ENCODE results near the gene LUC7L3.
"Not testable (repeated sequence)": the region's sequence is repeated elsewhere in the genome, so short reads cannot be mapped to it uniquely, and the experiment has no call there.

LUC7L3 gene, protein sequence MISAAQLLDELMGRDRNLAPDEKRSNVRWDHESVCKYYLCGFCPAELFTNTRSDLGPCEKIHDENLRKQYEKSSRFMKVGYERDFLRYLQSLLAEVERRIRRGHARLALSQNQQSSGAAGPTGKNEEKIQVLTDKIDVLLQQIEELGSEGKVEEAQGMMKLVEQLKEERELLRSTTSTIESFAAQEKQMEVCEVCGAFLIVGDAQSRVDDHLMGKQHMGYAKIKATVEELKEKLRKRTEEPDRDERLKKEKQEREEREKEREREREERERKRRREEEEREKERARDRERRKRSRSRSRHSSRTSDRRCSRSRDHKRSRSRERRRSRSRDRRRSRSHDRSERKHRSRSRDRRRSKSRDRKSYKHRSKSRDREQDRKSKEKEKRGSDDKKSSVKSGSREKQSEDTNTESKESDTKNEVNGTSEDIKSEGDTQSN

DNA sequence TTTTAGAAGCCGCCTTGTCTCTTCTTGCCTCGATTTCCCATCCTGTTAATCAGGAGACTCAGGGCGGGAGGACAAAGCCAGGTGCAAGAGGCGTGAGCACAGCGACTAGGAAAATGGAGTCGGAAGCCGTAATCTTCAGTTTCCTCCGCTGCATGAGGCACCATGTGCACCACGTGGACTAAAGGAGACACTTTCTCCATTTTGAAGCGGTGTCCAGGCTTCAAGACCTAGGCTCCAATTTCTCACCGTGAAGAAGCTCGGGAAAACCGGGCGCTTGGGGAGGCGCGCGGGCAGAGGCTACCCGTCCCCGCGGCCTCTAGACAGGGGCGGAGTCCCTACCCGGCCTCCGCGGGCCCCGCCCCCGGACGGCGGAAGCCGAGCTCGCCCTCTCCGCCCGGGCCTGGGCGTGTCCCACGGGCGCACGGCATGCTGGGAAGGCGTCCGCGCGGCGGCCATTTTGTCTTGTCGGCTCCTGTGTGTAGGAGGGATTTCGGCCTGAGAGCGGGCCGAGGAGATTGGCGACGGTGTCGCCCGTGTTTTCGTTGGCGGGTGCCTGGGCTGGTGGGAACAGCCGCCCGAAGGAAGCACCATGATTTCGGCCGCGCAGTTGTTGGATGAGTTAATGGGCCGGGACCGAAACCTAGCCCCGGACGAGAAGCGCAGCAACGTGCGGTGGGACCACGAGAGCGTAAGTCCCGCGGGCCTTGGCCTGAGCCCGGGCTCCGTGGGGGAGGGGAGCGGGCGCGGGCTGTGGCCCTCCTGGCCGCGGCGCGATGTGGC, at the start of gene LUC7L3:
TSS of gene LUC7L3 (plus strand) at position 460 of the 780 bp plus-strand sequence. CDS start at position 590, 130 bp downstream.
- DNase-seq: peak; percentile 84

DNA sequence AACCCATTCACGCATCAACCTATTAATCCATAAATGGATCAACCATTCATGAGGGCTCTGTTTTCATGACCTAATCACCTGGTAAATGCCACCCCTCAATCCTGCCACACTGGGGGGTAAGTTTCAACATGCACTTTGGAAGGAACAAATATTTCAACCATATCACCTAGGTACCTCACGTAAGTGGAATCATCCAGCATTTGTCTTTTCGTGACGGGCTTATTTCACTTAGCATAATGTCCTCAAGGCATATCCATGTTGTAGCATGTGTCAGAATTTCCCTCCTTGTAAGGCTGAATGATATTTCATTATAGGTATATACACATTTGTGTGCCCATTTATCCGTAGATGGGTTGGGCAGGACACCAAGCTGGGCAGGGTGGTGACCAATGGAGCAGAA, 47.3 kb upstream of the LUC7L3 start:
- no peak for DNase-seq

DNA sequence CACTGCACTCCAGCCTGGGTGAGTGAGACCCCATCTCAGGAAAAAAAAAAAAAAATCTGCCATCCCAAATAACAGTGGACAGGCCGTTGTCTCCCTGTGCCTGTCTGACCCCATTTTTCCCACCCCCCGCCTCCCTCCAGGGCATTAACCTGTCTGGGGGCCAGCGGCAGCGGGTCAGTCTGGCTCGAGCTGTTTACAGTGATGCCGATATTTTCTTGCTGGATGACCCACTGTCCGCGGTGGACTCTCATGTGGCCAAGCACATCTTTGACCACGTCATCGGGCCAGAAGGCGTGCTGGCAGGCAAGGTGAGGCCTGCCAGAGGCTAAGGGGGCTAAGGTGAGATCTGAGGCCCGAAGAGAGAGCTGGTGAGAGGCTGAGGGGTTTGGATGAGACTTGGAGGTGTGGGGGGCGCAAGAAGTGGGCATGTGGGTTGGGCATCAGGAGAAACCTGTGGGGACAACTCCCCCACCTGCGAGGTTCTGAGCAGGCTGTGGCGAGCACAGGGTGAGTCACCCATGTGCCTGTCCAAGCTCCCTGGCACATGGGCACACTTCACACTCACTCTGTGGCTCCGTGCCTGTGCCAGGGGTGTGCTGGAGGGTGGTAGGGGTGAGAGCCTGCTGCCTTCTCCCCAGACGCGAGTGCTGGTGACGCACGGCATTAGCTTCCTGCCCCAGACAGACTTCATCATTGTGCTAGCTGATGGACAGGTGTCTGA, 46.4 kb upstream of the LUC7L3 start:
- DNase-seq: no peak

DNA sequence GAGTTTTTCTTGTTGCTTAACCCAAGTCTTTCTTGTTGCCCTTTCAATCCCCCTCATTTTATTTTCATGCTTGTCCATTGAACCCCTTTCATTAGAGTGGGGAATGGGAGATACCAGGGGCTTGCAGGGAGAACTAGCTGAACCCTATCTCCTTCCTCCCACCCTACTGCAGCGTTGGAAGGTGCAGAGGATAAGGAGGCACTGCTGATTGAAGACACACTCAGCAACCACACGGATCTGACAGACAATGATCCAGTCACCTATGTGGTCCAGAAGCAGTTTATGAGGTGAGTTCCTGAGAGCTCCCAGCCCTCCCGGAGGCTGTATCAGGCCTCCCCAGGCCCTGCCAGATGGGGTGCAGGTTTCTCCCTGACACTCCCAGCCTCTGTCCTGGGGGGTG, 44.2 kb upstream of the LUC7L3 start:
- no peak for DNase-seq

DNA sequence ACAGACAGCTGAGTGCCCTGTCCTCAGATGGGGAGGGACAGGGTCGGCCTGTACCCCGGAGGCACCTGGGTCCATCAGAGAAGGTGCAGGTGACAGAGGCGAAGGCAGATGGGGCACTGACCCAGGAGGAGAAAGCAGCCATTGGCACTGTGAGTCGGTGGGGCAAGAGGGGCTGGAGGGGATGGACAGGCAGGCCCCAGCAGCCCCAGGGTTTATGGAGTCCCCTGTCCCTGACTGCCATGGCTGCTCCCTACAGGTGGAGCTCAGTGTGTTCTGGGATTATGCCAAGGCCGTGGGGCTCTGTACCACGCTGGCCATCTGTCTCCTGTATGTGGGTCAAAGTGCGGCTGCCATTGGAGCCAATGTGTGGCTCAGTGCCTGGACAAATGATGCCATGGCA, 43.8 kb upstream of the LUC7L3 start:
- DNase-seq: no peak

DNA sequence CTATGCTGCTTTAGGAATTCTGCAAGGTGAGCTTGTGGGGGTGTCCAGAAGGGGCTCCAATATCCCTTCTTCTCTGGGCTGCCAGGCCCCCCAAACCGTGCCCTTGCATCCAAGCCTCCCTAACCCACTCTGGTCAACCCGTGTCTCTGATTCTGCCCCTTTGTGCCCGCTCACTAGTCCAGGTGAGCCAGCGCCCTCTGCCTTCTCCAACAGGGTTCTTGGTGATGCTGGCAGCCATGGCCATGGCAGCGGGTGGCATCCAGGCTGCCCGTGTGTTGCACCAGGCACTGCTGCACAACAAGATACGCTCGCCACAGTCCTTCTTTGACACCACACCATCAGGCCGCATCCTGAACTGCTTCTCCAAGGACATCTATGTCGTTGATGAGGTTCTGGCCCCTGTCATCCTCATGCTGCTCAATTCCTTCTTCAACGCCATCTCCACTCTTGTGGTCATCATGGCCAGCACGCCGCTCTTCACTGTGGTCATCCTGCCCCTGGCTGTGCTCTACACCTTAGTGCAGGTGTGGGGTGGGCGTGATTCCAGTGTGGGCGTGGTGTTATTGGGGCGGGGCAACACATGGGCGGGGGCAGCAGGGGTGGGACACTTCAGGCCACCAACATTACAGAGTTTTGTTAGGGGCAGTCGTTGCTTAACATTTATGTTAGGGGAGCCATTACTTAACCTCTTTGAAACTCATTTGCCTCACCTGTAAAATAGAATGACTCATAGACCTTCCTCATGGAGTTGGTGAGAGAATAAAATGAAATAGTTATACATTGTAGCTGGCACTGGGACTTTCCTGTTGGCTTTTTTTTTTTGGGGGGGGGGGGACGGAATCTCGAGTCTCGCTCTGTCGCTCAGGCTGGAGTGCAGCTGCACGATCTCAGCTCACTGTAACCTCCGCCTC, 43.1 kb upstream of the LUC7L3 start:
- no peak for DNase-seq

DNA sequence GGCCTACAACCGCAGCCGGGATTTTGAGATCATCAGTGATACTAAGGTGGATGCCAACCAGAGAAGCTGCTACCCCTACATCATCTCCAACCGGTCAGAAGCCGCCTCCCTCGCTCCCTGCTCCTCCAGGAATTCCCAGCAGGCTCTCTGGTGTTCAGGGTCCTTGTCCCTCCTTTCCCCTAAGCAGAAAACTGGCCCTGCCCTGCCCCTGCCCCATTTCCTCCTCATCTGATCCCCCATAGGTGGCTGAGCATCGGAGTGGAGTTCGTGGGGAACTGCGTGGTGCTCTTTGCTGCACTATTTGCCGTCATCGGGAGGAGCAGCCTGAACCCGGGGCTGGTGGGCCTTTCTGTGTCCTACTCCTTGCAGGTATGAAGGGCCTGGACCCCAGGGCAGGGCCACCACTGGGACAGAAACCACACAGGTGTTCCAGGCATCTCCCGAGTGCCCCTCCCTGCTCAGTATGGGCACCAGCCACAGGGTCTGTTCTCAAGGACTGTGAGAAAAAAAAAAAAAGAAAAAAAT, 41.5 kb upstream of the LUC7L3 start:
- DNase-seq: no peak

DNA sequence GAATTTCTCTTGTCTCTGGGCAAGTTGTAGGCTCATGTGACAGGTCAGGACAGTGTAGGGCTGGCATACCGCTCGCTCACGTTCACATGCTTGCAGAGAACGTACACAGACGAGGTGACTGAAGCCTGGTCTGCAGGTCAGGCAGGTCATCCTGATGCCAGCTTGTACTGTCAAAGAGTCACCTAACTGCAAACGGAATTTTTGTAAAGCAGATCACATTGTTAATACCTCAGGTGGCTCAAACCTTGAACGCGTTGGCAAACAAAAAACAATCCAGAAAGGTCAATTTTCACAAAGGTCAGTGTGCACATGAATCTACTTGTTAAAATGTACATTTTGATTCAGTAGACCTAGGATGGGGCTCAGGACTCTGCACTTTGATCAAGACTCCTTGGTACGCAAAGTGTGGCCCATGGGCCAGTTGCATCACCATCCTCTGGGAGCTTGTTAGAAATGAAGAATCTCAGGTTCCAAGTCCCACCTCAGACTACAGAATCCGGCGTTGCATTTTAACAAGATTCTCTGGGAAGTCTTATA, 40.3 kb upstream of the LUC7L3 start:
- DNase-seq: no peak

DNA sequence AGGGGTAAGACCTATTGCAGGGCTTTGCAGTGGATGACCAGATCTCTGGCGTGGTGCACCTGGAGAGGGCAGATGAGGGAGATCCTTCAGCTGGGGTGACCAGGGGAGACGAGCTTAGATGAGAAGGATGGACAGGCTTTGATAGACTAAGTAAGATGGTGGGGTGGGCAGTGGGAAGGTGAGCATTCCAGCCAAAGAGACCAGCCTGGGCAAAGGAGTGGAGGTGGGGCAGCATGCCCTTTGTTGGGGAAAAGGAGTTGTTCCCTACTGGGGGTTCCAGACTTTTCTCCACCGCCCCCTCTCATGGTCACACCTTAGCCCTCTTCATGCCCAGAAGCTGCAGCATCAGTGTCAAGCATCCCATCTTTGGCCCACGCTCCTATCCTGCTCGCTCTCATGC, 39.3 kb upstream of the LUC7L3 start:
- no peak for DNase-seq

DNA sequence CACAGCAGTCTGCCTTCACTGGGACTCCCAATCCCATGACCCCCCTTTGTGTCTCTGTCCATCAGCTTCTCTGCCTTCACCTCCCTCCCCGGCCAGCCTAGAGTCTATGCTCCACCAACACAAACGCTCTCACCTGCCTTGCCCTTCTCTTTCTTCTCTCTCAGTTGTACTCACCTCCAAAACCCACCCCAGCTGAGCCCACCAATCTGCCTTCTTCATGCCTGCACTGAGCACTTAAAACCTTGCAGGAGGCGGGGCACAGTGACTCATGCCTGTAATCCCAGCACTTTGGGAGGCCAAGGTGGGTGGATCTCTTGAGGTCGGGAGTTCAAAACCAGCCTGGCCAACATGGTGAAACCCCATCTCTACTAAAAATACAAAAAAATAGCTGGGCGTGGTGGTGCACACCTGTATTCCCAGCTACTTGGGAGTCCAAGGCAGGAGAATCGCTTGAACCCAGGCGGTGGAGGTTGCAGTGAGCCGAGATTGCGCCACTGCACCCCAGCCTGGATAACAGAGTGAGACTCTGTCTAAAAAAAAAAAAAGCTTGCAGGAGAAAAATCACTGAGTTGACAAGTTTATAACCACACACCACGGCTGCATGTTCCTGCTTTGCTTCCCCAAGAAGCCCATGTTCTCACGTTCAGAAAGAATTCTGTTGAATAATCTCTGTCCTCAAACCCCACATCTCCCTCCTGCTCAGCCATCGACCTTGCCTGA, 38.7 kb upstream of the LUC7L3 start:
- DNase-seq: not testable (repeated sequence)

DNA sequence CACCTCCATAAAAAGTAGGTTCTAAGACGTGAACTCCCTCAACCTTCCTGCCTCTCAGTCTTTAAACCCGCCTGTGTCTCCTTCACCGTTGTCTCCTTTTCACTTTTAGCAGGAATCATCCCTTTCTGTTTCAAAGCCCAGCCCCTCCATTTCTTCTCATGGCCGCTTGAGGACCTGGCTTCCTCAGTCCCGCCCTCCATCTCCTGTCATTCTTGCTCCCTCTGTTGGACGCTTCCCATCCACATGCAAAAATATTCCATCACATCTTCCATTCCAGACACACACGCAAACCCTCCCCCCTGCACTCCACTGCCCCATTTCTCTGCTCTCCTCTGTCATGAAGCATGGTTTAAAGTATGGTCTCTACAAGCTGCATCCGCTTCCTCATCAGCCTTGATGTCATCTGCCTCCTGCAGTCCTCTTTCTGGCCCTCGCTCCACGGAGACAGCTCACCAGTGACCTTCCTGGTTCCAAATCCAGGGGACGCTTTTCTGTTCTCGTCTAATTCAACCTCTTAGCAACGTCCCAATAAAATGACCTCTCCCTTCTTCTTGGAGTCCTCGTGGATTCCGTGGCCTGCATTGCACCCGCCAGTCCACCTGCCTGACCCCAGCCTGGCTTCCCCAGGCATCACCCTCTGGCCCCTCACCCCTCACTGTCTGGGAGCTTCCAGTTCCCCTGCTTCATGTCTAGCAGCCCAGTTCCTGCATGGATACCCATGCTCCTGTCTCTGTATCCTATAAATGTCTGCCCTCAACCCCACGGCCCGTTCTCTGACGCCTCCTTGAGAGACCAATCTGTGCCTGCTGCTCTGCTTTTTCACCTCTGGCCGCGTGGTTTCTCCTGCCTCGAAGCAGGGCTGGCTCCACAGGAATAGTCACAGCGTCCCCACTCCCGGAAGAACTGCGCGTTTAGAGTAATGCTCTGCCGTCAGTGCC, 37.9 kb upstream of the LUC7L3 start:
- no peak for DNase-seq

DNA sequence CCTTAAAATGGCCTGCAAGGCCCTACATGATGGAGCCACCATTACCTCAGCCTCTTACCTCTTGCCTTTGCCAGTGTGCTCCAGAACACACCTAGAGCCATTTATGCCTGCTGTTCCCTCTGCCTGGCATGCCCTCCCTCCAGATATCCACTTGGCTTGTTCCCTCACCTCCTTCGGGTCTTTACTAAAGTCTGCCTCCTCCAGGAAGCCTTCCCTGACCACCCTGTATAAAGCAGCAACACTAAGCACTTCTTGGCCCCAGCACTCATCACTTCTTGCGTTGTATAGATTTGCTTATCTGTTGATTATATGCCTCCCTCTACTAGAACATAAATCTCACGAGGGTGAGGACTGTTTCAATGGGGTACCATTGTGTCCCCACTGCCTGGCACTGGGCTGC, 37.0 kb upstream of the LUC7L3 start:
- DNase-seq: no peak

DNA sequence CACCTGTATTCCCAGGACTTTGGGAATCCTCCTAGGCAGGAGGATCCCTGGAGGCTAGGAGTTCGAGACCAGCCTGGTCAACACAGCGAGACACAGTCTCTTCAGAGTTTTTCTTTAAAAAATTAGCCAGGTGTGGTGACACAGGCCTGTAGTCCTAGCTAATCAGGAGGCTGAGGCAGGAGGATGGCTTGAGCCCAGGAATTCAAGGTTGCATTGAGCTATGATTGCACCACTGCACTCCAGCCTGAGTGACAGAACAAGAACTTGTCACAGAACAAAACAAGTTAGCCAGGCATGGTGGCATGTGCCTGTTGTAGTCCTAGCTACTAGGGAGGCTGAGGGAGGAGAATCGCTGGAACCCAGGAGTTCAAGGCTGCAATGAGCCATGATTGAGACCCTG, 36.5 kb upstream of the LUC7L3 start:
- no peak for DNase-seq

DNA sequence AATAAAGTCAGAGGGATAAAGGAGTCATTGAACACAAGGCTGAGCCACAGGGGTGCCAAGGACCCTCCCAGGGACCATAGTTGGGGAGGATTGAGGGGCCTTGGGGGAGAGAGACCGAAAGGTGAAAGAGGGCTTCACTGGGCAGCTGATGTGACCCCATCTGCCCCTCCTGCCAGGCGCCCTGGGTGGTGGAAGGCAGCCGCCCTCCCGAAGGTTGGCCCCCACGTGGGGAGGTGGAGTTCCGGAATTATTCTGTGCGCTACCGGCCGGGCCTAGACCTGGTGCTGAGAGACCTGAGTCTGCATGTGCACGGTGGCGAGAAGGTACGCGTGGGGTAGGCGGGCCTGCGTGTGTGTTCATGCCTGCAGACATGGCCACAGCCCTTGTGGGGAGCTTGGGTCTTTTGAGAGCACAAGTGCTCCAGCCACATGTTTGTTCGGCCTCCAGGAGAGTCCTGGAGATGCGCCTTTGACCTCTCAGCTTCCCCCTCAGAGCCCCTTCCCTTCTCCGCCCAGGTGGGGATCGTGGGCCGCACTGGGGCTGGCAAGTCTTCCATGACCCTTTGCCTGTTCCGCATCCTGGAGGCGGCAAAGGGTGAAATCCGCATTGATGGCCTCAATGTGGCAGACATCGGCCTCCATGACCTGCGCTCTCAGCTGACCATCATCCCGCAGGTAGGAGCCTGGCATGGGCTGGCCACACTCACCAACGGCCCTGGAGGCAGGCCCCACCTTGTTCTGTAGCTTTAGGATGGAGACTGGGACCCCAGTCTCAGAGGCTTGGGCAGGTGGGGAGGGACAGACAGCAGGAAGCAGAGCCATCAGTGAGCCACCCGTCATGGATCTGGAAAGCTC, 35.7 kb upstream of the LUC7L3 start:
- no peak for DNase-seq

DNA sequence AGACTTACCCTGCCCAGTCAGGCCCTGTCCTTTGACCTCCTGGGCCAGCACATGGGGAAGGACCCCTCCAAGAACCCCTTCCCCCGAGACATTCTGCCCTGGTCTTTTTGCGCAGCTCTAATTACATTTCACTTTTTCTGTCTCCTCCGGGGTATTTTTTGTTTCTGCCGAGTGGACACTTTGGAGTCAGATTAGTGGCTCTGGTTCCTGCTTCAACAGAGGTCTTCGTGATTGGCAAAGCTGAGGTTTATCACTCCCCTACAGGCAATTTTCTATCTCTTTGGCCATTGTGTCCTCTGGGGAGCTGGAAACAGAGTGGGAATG, 35.2 kb upstream of the LUC7L3 start:
- DNase-seq: no peak

DNA sequence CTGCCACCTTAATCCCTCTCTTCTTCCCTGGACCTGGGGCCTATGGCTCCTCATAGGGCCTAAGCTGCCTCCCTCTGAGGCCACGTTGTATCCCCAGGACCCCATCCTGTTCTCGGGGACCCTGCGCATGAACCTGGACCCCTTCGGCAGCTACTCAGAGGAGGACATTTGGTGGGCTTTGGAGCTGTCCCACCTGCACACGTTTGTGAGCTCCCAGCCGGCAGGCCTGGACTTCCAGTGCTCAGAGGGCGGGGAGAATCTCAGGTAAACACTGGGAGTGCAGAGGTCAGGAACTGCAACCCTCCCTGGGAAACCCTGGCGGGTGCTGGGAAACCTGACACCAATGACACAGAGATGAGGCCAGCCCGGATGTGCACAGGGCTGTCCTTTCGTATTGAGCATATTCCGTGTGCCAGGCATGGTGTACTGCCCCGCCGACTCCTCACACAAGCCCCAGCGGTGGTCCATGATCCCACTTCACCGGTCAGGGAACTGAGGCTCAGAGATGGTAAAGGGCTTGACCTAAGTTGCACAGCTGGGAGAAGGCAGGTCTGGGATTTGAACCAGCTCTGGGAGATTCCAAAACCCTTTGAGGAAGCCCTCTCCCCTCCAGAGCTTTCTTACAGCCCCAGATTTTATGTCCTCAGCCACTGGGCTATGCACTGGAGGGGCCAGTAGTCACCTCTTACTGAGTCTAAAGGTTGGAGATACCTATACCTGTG, 34.6 kb upstream of the LUC7L3 start:
- DNase-seq: no peak

DNA sequence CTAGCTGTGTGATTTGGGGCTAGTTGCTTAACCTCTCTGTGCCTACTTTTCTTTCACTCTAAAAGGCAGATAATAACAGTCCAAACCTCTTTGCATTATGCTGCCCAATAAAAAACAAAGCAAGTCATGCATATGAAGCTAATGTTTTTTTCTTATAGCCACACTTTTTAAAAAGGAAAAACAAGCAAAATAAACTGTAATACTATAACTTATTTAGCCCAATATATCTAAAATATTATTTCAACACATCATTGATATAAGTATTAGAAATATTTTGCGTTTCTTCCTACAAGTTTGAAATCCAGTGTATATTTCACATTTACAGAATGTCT, 34.1 kb upstream of the LUC7L3 start:
- DNase-seq: no peak

DNA sequence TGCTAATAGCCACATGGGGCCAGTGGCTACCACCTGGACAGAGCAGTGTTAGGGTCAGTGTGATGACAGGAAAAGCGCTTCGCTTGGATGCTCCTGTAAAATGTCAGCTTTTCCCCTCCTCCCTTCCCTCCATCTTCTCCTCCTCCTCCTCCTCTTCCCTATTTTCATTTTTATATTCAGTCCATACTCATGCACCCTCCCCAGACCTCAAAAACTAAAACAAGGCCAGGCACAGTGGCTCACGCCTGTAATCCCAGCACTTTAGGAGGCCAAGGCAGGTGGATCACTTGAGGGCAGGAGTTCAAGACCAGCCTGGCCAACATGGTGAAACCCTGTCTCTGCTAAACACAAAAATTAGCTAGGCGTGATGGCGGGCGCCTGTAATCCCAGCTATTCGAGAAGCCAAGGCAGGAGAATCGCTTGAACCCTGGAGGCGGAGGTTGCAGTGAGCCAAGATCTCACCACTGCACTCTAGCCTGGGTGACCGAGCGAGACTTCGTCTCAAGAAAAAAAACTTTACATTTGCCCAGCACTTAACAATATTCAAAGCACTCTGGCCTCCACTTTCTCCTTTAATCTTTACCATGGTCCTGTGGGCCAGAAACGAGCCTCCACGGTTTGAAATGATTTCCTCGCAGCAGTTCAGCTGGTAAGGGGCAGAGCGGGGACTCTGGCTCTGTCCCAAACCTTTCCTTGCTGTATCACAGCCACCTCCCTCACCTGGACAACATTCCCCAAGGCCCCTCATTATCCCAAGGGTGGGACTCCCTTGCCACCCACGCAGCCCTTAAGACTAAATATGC, 33.5 kb upstream of the LUC7L3 start:
- no peak for DNase-seq

Data from activated T-cell treated with anti-CD3 and anti-CD28 coated beads for 4 hours (primary cell).